Cardiac muscle cell (in vitro differentiated cells and primary cell): Measurements from ENCODE around the gene MED16. TPM values are rescaled to one million over a fixed set of nuclear protein-coding genes. Genes with fewer than 3 reads are reported as not detected.
"Not testable (repeated sequence)": the region's sequence is repeated elsewhere in the genome, so short reads cannot be mapped to it uniquely, and the experiment has no call there.

Experiments used
- DNase-seq, 2 donors: peaks; one replicate each; pipeline versions ENCODE4 v3.0.0 to v3.0.0-alpha.2; 2010 to 2017; ENCODE audit warnings: low read depth in 1 of 2, low spot score in 1 of 2
- H3K27ac ChIP-seq: fragments of 200-600 bp; sonication (generic); 2 replicates; pipeline ENCODE4 v1.5.1; 2016
- H3K27me3 ChIP-seq: fragments of 200-600 bp; sonication (generic); 2 replicates; pipeline ENCODE4 v1.6.0; 2016; ENCODE audit warnings: control low read depth
- H3K36me3 ChIP-seq: fragments of 200-600 bp; sonication (generic); 2 replicates; pipeline ENCODE4 v1.5.1; 2016; ENCODE audit warnings: control low read depth
- H3K4me1 ChIP-seq: fragments of 200-600 bp; sonication (generic); 2 replicates; pipeline ENCODE4 v1.8.1; 2017; ENCODE audit warnings: low read depth, mild to moderate bottlenecking, mixed run types
- H3K4me3 ChIP-seq: fragments of 200-600 bp; sonication (generic); 2 replicates; pipeline ENCODE4 v1.5.1; 2016; ENCODE audit warnings: mild to moderate bottlenecking
- H3K9me3 ChIP-seq: fragments of 200-600 bp; sonication (generic); 2 replicates; pipeline ENCODE4 v1.5.1; 2017; ENCODE audit warnings: low read depth, mild to moderate bottlenecking, control low read depth
- CTCF ChIP-seq: IDR thresholded peaks from 2 replicates; pipeline ENCODE4 v1.5.1; 2012; ENCODE audit warnings: low read depth, mild to moderate bottlenecking, low read length
- polyA plus RNA-seq: library from polyadenylated mRNA; unstranded; fragments of >200 nt; fragmentation: Nextera tagmentation; extraction: Ambion mirVana; gene quantifications from 2 replicates; pipeline ENCODE4 v1.2.1, GENCODE V29; 2016
- total RNA-seq: library from RNA; depleted of rRNA; stranded (reverse); fragments of >200 nt; gene quantifications from 2 replicates; pipeline ENCODE4 v1.2.3, GENCODE V29; 2016

The MED16 gene
- total and polyA plus RNA-seq, 2 experiments from 2014 or later, result 67.2 to 104 TPM

- Histone ChIP-seq H3K4me3 (no peak within 1 kb of the TSS), H3K9me3 (no peaks in the 10 kb centered on the region), H3K27ac (no peak within 1 kb of the TSS), H3K36me3 (no peaks in the 10 kb centered on the region), H3K4me1 (no peaks in the 10 kb centered on the region), H3K27me3 (no peaks in the 10 kb centered on the region)
- DNase-seq, result no peak
- no peak for TF ChIP-seq CTCF
Measured at GRCh38 chr19:852136-853013, 40.6 kb downstream of the MED16 start, which contains the start of gene ELANE. TSS of gene ELANE (plus strand) at chr19:852303. CDS start at chr19:852329, 26 bp downstream.

GRCh38 chr19:850979-851335 lies 42.0 kb downstream of the MED16 start:
- Histone ChIP-seq H3K9me3 (no peaks in the 10 kb centered on the region), H3K4me1 (no peaks in the 10 kb centered on the region), H3K4me3 (no peak overlapping the region), H3K27me3 (peaks cover 2% of the 10 kb centered on the region), H3K27ac (no peak overlapping the region), H3K36me3 (no peaks in the 10 kb centered on the region)
- TF ChIP-seq CTCF, result no peak
- DNase-seq, result no peak

GRCh38 chr19:850221-850978 lies 42.6 kb downstream of the MED16 start:
- H3K27me3 ChIP-seq, result peaks cover 7% of the 10 kb centered on the region
- H3K27ac ChIP-seq, result no peak overlapping the region
- H3K4me1 ChIP-seq, result no peaks in the 10 kb centered on the region
- H3K4me3 ChIP-seq, result no peak overlapping the region
- no peaks in the 10 kb centered on the region for H3K36me3 ChIP-seq
- no peaks in the 10 kb centered on the region for H3K9me3 ChIP-seq
- no peak for TF ChIP-seq CTCF
- DNase-seq, result peak; percentile 24 to 100

- not testable (repeated sequence) for H3K36me3 ChIP-seq, H3K4me1 ChIP-seq, H3K9me3 ChIP-seq, H3K27ac ChIP-seq, DNase-seq, H3K4me3 ChIP-seq
- peaks cover 17% of the 10 kb centered on the region for H3K27me3 ChIP-seq
Measured at GRCh38 chr19:849195-849594, 43.8 kb downstream of the MED16 start.

GRCh38 chr19:848386-848921 lies 44.5 kb downstream of the MED16 start:
- Histone ChIP-seq H3K4me3 (no peak overlapping the region), H3K9me3 (no peaks in the 10 kb centered on the region), H3K27ac (no peak overlapping the region), H3K4me1 (no peaks in the 10 kb centered on the region), H3K36me3 (no peaks in the 10 kb centered on the region), H3K27me3 (peaks cover 23% of the 10 kb centered on the region)
- peak in 1 of 2 donors; percentile 50 for DNase-seq
- no peak for TF ChIP-seq CTCF
